ENCODE measurements around the gene MIB2. TPM values are rescaled to one million over a fixed set of nuclear protein-coding genes. Genes with fewer than 3 reads are reported as not detected.

Gene MIB2
- total RNA-seq, 3 donors from 2014 or later (not counting 1 experiment from before 2014, with no cell fraction given) = 44.9 to 54.1 (median 46.0) TPM

GRCh38 chr1:1617925-1618324 lies 2.6 kb downstream of the MIB2 start:
- Histone ChIP-seq H3K9me3 (ENCODE audit: control insufficient read depth, insufficient read depth, low read length) (no peaks in the 10 kb centered on the region), H3K27ac (ENCODE audit: low read length) (no peak overlapping the region), H3K36me3 (ENCODE audit: control insufficient read depth, insufficient read depth, low read length) (no peaks in the 10 kb centered on the region), H3K4me3 (ENCODE audit: low read length) (no peak overlapping the region), H3K27me3 (ENCODE audit: control insufficient read depth, insufficient read depth, low read length) (no peaks in the 10 kb centered on the region), H3K4me1 (ENCODE audit: control insufficient read depth, insufficient read depth, low read length) (peaks cover 25% of the 10 kb centered on the region)
- ATAC-seq (no peak), DNase-seq (no peak)
- Mint-ChIP-seq H3K36me3 (no peaks in the 10 kb centered on the region), H3K4me3 (no peak overlapping the region), H3K9me3 (no peaks in the 10 kb centered on the region), H3K4me1 (peaks cover 26 to 29% of the 10 kb centered on the region in 2 donors), H3K27ac (peak overlapping the region in 1 of 2 donors; percentile 67), H3K27me3 (ENCODE audit: low read depth in 2 of 2) (no peaks in the 10 kb centered on the region)
- TF ChIP-seq, protein P1, sequence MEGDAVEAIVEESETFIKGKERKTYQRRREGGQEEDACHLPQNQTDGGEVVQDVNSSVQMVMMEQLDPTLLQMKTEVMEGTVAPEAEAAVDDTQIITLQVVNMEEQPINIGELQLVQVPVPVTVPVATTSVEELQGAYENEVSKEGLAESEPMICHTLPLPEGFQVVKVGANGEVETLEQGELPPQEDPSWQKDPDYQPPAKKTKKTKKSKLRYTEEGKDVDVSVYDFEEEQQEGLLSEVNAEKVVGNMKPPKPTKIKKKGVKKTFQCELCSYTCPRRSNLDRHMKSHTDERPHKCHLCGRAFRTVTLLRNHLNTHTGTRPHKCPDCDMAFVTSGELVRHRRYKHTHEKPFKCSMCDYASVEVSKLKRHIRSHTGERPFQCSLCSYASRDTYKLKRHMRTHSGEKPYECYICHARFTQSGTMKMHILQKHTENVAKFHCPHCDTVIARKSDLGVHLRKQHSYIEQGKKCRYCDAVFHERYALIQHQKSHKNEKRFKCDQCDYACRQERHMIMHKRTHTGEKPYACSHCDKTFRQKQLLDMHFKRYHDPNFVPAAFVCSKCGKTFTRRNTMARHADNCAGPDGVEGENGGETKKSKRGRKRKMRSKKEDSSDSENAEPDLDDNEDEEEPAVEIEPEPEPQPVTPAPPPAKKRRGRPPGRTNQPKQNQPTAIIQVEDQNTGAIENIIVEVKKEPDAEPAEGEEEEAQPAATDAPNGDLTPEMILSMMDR (IDR thresholded peaks at IDR 0.05) = no peak
- intact Hi-C loops (cut with micrococcal nuclease) = loop anchor here (10.0 kb wide), 1 partner anchor 57 kb away; no protein-coding TSS in a partner anchor
- 96% methylated on average over 6 of the region's 6 CpGs for whole genome bisulfite sequencing (ENCODE audit: insufficient coverage)

DNA sequence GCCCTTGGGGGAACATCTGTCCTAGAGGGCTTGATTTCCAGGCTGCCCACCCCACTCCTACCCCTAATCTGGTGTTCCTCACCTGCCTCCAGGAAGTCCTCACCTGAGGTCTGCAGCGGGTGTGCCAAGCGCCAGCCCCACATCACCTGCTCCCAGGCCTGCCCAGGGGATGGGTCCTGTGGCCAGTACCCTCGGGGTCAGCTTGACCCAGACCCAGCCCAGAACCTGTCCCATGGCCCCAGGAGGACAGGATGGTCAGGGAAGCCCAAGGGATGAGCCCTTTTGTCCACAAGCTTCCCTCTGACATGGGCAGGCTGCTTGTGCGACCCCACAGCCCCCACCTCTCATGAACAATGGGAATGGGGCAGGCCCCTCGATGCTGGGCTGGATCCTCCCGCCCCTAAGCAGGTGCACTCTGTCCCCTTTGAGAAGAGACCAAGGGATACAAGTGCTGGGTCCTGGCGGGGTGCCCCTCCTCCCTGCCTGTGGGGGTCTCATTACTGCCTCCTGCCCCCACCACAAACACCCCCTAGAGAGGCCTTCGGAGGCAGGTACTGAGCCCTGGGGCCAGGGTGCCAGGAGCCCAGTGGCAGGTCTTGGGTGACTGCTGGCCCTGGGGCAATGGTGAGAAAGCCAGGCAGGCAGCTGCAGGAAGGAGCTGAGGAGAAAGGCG lies 3.2 kb downstream of the MIB2 start:
- H3K4me1 ChIP-seq (ENCODE audit: control insufficient read depth, insufficient read depth, low read length) = peaks cover 29% of the 10 kb centered on the region
- DNase-seq (no peak), ATAC-seq (no peak)
- no peak overlapping the region for H3K4me3 ChIP-seq (ENCODE audit: low read length)
- TF ChIP-seq, protein P1 (IDR thresholded peaks at IDR 0.05) = no peak
- intact Hi-C loops (cut with micrococcal nuclease) = loop anchor here (10.0 kb wide), 1 partner anchor 56 kb away; no protein-coding TSS in a partner anchor
- H3K27ac Mint-ChIP-seq = no peak overlapping the region
- H3K9me3 ChIP-seq (ENCODE audit: control insufficient read depth, insufficient read depth, low read length) = no peaks in the 10 kb centered on the region
- no peaks in the 10 kb centered on the region for H3K27me3 Mint-ChIP-seq (ENCODE audit: low read depth in 2 of 2)
- H3K27ac ChIP-seq (ENCODE audit: low read length) = no peak overlapping the region
- H3K4me3 Mint-ChIP-seq = no peak overlapping the region
- no peaks in the 10 kb centered on the region for H3K27me3 ChIP-seq (ENCODE audit: control insufficient read depth, insufficient read depth, low read length)
- H3K4me1 Mint-ChIP-seq = peaks cover 25 to 28% of the 10 kb centered on the region in 2 donors
- no peaks in the 10 kb centered on the region for H3K36me3 ChIP-seq (ENCODE audit: control insufficient read depth, insufficient read depth, low read length)
- H3K36me3 Mint-ChIP-seq = no peaks in the 10 kb centered on the region
- WGBS (ENCODE audit: insufficient coverage) = 93% methylated on average over 9 of the region's 9 CpGs
- no peaks in the 10 kb centered on the region for H3K9me3 Mint-ChIP-seq

DNA sequence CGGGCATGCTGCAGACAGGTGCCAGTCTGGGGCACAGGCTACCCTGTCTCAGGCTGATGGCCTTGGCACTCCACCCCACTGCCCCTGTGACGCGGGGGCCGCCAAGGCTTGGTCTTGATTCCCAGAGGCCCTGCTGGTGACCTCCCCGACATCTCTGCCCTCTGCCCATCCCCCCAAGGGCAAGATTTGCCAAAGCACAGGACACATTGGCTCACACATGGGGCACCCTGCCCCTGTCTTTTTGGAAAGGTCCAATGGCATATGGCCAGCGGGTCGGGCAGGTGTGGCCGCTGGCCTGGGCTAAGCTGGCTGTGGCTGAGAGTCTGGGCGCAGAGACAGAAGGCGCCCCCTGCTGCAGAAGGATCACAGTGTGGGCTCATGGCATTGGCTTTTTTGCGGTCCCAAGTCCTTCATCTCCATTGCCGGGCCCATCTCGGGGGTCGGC lies 4.6 kb downstream of the MIB2 start:
- no peak for DNase-seq
- Mint-ChIP-seq H3K27me3 (ENCODE audit: low read depth in 2 of 2) (no peaks in the 10 kb centered on the region), H3K36me3 (no peaks in the 10 kb centered on the region), H3K27ac (no peak overlapping the region), H3K4me1 (peaks cover 15 to 16% of the 10 kb centered on the region in 2 donors), H3K9me3 (no peaks in the 10 kb centered on the region), H3K4me3 (no peak overlapping the region)
- intact Hi-C loops (cut with micrococcal nuclease) = loop anchor here (10.0 kb wide), 1 partner anchor 55 kb away; no protein-coding TSS in a partner anchor
- Histone ChIP-seq H3K4me3 (ENCODE audit: low read length) (no peak overlapping the region), H3K27me3 (ENCODE audit: control insufficient read depth, insufficient read depth, low read length) (no peaks in the 10 kb centered on the region), H3K4me1 (ENCODE audit: control insufficient read depth, insufficient read depth, low read length) (peaks cover 28% of the 10 kb centered on the region), H3K9me3 (ENCODE audit: control insufficient read depth, insufficient read depth, low read length) (no peaks in the 10 kb centered on the region), H3K27ac (ENCODE audit: low read length) (no peak overlapping the region), H3K36me3 (ENCODE audit: control insufficient read depth, insufficient read depth, low read length) (no peaks in the 10 kb centered on the region)
- TF ChIP-seq, protein P1 (IDR thresholded peaks at IDR 0.05) = no peak
- no peak for ATAC-seq
- 95% methylated on average over 14 of the region's 14 CpGs for WGBS (ENCODE audit: insufficient coverage)

All from natural killer cell (primary cell).